ENCODE data around the gene STXBP6. TPM values are rescaled to one million over a fixed set of nuclear protein-coding genes. Genes with fewer than 3 reads are reported as not detected.

Gene STXBP6
- polyA plus RNA-seq, 1 donor from 2014 or later: 14.6 TPM

DNA sequence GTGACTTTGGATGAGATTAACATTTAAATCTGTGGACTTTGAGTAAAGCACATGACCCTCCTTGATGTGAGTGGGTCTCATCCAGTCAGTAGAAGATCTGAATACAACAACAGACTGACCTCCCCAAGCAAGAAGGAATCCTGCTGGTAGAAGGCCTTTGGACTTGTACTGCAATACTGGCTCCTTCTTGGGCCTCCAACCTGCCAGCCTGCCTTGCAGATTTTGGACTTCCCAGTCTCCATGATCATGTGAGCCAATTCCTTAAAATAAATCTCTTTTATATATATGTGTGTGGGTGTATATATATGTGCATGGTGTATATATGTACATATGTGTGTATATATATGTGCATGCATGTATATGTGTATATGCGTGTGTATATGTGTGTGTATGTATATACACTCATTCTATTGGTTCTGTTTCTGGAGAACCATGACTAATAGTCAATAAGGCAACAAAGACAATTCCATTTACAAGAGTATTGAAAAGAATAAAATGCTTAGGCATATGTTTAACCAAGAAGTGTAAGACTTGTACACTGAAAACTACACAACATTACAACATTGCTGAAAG, 183.8 kb downstream of the STXBP6 start:
- no peaks in the 10 kb centered on the region for H4K20me1 ChIP-seq (ENCODE audit: insufficient read depth)
- no peaks in the 10 kb centered on the region for H3K9me3 ChIP-seq (ENCODE audit: low read length)
- no peaks in the 10 kb centered on the region for H3K27me3 ChIP-seq (ENCODE audit: insufficient read depth, low read depth, low read length)
- H3K9ac ChIP-seq (ENCODE audit: low read length): no peak overlapping the region
- H2AFZ ChIP-seq (ENCODE audit: low read depth, low read length): no peak overlapping the region
- no peaks in the 10 kb centered on the region for H3F3A ChIP-seq (ENCODE audit: insufficient read depth, low read length, poor library complexity, severe bottlenecking)
- H3K36me3 ChIP-seq (ENCODE audit: insufficient read depth, low read length): no peaks in the 10 kb centered on the region
- no peak overlapping the region for H3K27ac ChIP-seq (ENCODE audit: low read length)
- TF ChIP-seq TAF1 (IDR thresholded peaks at IDR 0.05; ENCODE audit: low read depth): no peak
- TF ChIP-seq CTCF (IDR thresholded peaks at IDR 0.05; ENCODE audit: poor library complexity, severe bottlenecking): no peak
- no peak for TF ChIP-seq REST (IDR thresholded peaks at IDR 0.05; ENCODE audit: borderline replicate concordance)
- TF ChIP-seq POLR2AphosphoS5 (IDR thresholded peaks at IDR 0.05): no peak
- no peak for TF ChIP-seq EP300 (conservative IDR thresholded peaks at IDR 0.05; ENCODE audit: poor library complexity, severe bottlenecking)
- TF ChIP-seq RAD21 (conservative IDR thresholded peaks at IDR 0.05): no peak
- TF ChIP-seq MXI1 (conservative IDR thresholded peaks at IDR 0.05; ENCODE audit: poor library complexity, severe bottlenecking): no peak
- no peak for TF ChIP-seq EZH2 (IDR thresholded peaks at IDR 0.05; ENCODE audit: borderline replicate concordance, insufficient read depth, low read length, poor library complexity, severe bottlenecking)
- TF ChIP-seq SMC3 (conservative IDR thresholded peaks at IDR 0.05; ENCODE audit: poor library complexity): no peak
- no peak overlapping the region for H3K4me3 ChIP-seq (ENCODE audit: low read length)
- no peaks in the 10 kb centered on the region for H3K9me2 ChIP-seq (ENCODE audit: insufficient read depth, low read length)
- no peaks in the 10 kb centered on the region for H3K79me2 ChIP-seq (replicated peaks; ENCODE audit: insufficient read depth, low read length)
- no peak overlapping the region for H3K4me2 ChIP-seq (ENCODE audit: low read length)

DNA sequence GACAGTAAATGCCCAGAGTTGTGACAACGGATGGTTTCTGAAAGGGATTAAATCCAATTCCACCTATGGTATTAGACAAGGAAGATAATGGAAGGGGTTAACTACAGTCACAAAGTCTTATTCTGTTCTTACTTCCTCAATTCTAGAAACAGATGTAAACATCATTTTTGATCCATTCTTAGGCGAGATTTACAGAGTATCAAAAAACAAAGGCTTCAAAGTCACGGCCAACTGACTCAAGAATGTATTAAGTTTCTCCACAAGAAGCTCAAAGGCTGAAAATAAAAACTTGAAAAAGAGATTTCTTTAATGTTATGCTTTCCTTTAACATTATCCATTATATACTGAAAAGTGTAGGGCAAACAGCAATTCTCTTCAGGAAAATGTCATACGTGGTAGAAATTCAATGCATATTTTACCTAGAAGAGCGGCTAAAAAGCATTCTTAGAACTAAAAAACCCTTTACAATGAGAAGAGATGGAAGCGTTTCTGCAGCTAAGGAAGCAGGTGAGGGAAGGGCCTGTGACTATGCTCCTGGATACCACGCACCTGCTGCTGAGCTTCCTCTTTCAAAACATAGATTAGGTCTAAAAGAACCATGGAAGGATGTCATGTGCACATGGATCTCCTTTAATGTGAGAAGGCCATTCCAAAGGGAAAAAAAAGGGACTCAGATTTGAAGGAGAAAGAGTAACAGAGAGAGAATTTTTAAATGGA, 185.8 kb downstream of the STXBP6 start:
- no peaks in the 10 kb centered on the region for H3K36me3 ChIP-seq (ENCODE audit: insufficient read depth, low read length)
- H3K4me2 ChIP-seq (ENCODE audit: low read length): no peak overlapping the region
- no peaks in the 10 kb centered on the region for H3K79me2 ChIP-seq (replicated peaks; ENCODE audit: insufficient read depth, low read length)
- H3K9me3 ChIP-seq (ENCODE audit: low read length): no peaks in the 10 kb centered on the region
- no peaks in the 10 kb centered on the region for H3K9me2 ChIP-seq (ENCODE audit: insufficient read depth, low read length)
- no peaks in the 10 kb centered on the region for H4K20me1 ChIP-seq (ENCODE audit: insufficient read depth)
- H3K27me3 ChIP-seq (ENCODE audit: insufficient read depth, low read depth, low read length): no peaks in the 10 kb centered on the region
- H2AFZ ChIP-seq (ENCODE audit: low read depth, low read length): no peak overlapping the region
- H3K9ac ChIP-seq (ENCODE audit: low read length): no peak overlapping the region
- H3K27ac ChIP-seq (ENCODE audit: low read length): peak overlapping the region; percentile 40
- H3F3A ChIP-seq (ENCODE audit: insufficient read depth, low read length, poor library complexity, severe bottlenecking): no peaks in the 10 kb centered on the region
- no peak overlapping the region for H3K4me3 ChIP-seq (ENCODE audit: low read length)
- TF ChIP-seq CTCF (IDR thresholded peaks at IDR 0.05; ENCODE audit: poor library complexity, severe bottlenecking): no peak
- TF ChIP-seq POLR2AphosphoS5 (IDR thresholded peaks at IDR 0.05): no peak
- TF ChIP-seq SMC3 (conservative IDR thresholded peaks at IDR 0.05; ENCODE audit: poor library complexity): no peak
- no peak for TF ChIP-seq EP300 (conservative IDR thresholded peaks at IDR 0.05; ENCODE audit: poor library complexity, severe bottlenecking)
- TF ChIP-seq MXI1 (conservative IDR thresholded peaks at IDR 0.05; ENCODE audit: poor library complexity, severe bottlenecking): no peak
- TF ChIP-seq REST (IDR thresholded peaks at IDR 0.05; ENCODE audit: borderline replicate concordance): no peak
- TF ChIP-seq RAD21 (conservative IDR thresholded peaks at IDR 0.05): no peak
- TF ChIP-seq TAF1 (IDR thresholded peaks at IDR 0.05; ENCODE audit: low read depth): no peak
- TF ChIP-seq EZH2 (IDR thresholded peaks at IDR 0.05; ENCODE audit: borderline replicate concordance, insufficient read depth, low read length, poor library complexity, severe bottlenecking): no peak

Data from neural cell (in vitro differentiated cells).